ENCODE measurements around the gene MYO5C.

MYO5C gene

GRCh38 chr15:52193321-52193720 lies 102.3 kb downstream of the MYO5C start:
- TF ChIP-seq CTCF (IDR thresholded peaks at IDR 0.05; ENCODE audit: low read depth, low read length, missing control alignments): no peak
- DNase-seq (ENCODE audit: low read depth): no peak
- no peak overlapping the region for H3K4me3 ChIP-seq (ENCODE audit: low read depth, low read length)

- DNase-seq (ENCODE audit: low read depth): no peak
- no peak within 1 kb of the TSS for H3K4me3 ChIP-seq (ENCODE audit: low read depth, low read length)
- TF ChIP-seq CTCF (IDR thresholded peaks at IDR 0.05; ENCODE audit: low read depth, low read length, missing control alignments): no peak
Observed at GRCh38 chr15:52191207-52191606, 104.4 kb downstream of the MYO5C start, which contains the start of gene GNB5. GNB5 (minus strand) TSS chr15:52191392; CDS start chr15:52184676, 6,716 bp downstream.

GRCh38 chr15:52186651-52187486 lies 108.7 kb downstream of the MYO5C start:
- H3K4me3 ChIP-seq (ENCODE audit: low read depth, low read length): no peak overlapping the region
- TF ChIP-seq CTCF (IDR thresholded peaks at IDR 0.05; ENCODE audit: low read depth, low read length, missing control alignments): no peak
- no peak for DNase-seq (ENCODE audit: low read depth)

- DNase-seq (ENCODE audit: low read depth): no peak
- TF ChIP-seq CTCF (IDR thresholded peaks at IDR 0.05; ENCODE audit: low read depth, low read length, missing control alignments): no peak
- H3K4me3 ChIP-seq (ENCODE audit: low read depth, low read length): no peak overlapping the region
Observed at GRCh38 chr15:52185151-52185561, 110.4 kb downstream of the MYO5C start.

- no peak overlapping the region for H3K4me3 ChIP-seq (ENCODE audit: low read depth, low read length)
- no peak for TF ChIP-seq CTCF (IDR thresholded peaks at IDR 0.05; ENCODE audit: low read depth, low read length, missing control alignments)
- DNase-seq (ENCODE audit: low read depth): no peak
Observed at GRCh38 chr15:52184721-52185120, 110.9 kb downstream of the MYO5C start.

- peak; percentile 50 for TF ChIP-seq CTCF (IDR thresholded peaks at IDR 0.05; ENCODE audit: low read depth, low read length, missing control alignments)
- DNase-seq (ENCODE audit: low read depth): no peak
- no peak overlapping the region for H3K4me3 ChIP-seq (ENCODE audit: low read depth, low read length)
Observed at GRCh38 chr15:52183562-52184173, 111.9 kb downstream of the MYO5C start.
